H9 (cell line): ENCODE measurements around the gene DUOX1. TPM values are rescaled to one million over a fixed set of nuclear protein-coding genes. Genes with fewer than 3 reads are reported as not detected.

Experiments
- DNase-seq: peaks from one replicate; pipeline ENCODE4 v3.0.0-alpha.2; 2017
- H2AFZ ChIP-seq: one replicate; pipeline ENCODE4 v1.6.1; 2013; ENCODE audit warnings: mild to moderate bottlenecking, low read length, control low read depth, moderate library complexity
- H2AK5ac ChIP-seq: 2 replicates; pipeline ENCODE4 v1.6.1; 2013; ENCODE audit warnings: low read length, control low read depth, mixed read lengths; ENCODE audit not compliant: insufficient read length
- H2BK120ac ChIP-seq: one replicate; pipeline ENCODE4 v1.6.1; 2013; ENCODE audit warnings: low read depth, mild to moderate bottlenecking, low read length, control low read depth, inconsistent platforms; ENCODE audit not compliant: poor library complexity, severe bottlenecking
- H2BK12ac ChIP-seq: 2 replicates; pipeline ENCODE4 v1.6.1; 2013; ENCODE audit warnings: low read length, control low read depth, mixed read lengths, low read depth; ENCODE audit not compliant: insufficient read length
- H2BK15ac ChIP-seq: 2 replicates; pipeline ENCODE4 v1.6.1; 2013; ENCODE audit warnings: low read depth, low read length, control low read depth
- H2BK20ac ChIP-seq: one replicate; pipeline ENCODE4 v1.6.1; 2013; ENCODE audit warnings: low read depth, mild to moderate bottlenecking, low read length, control low read depth, inconsistent platforms; ENCODE audit not compliant: poor library complexity, severe bottlenecking
- H2BK5ac ChIP-seq: 2 replicates; pipeline ENCODE4 v1.6.1; 2013; ENCODE audit warnings: low read length, control low read depth, mixed read lengths; ENCODE audit not compliant: insufficient read length
- H3K14ac ChIP-seq: 2 replicates; pipeline ENCODE4 v1.6.1; 2013; ENCODE audit warnings: low read length, control low read depth; ENCODE audit not compliant: insufficient read depth
- H3K18ac ChIP-seq: 2 replicates; pipeline ENCODE4 v1.6.1; 2013; ENCODE audit warnings: low read depth, mild to moderate bottlenecking, mixed read lengths, low read length, control low read depth; ENCODE audit not compliant: insufficient read length
- H3K23ac ChIP-seq: 2 replicates; pipeline ENCODE4 v1.6.1; 2013; ENCODE audit warnings: low read length, control low read depth, mixed read lengths, low read depth; ENCODE audit not compliant: insufficient read length
- H3K23me2 ChIP-seq: 2 replicates; pipeline ENCODE4 v1.6.1; 2013; ENCODE audit warnings: low read depth, mild to moderate bottlenecking, mixed read lengths, low read length, control low read depth; ENCODE audit not compliant: insufficient read length, poor library complexity, severe bottlenecking
- H3K27ac ChIP-seq: 2 replicates; pipeline ENCODE4 v1.5.1; 2013; ENCODE audit warnings: low read length, control low read depth, mixed read lengths, low read depth; ENCODE audit not compliant: insufficient read length
- H3K27me3 ChIP-seq: 2 replicates; pipeline ENCODE4 v1.6.1; 2013; ENCODE audit warnings: low read length, control low read depth, inconsistent platforms; ENCODE audit not compliant: insufficient read depth
- H3K4ac ChIP-seq: 2 replicates; pipeline ENCODE4 v1.6.1; 2013; ENCODE audit warnings: low read depth, mild to moderate bottlenecking, control low read depth, inconsistent platforms, low read length, moderate library complexity
- H3K4me1 ChIP-seq: 2 replicates; pipeline ENCODE4 v1.6.1; 2013; ENCODE audit warnings: low read length, control low read depth, inconsistent platforms; ENCODE audit not compliant: insufficient read depth
- H3K4me2 ChIP-seq: 2 replicates; pipeline ENCODE4 v1.6.1; 2013; ENCODE audit warnings: low read length, control low read depth, mixed read lengths; ENCODE audit not compliant: insufficient read length, insufficient read depth
- H3K56ac ChIP-seq: 2 replicates; pipeline ENCODE4 v1.6.1; 2013; ENCODE audit warnings: low read depth, mild to moderate bottlenecking, mixed read lengths, low read length, control low read depth; ENCODE audit not compliant: insufficient read length
- H3K79me1 ChIP-seq: 2 replicates; pipeline ENCODE4 v1.6.1; 2013; ENCODE audit warnings: low read depth, mild to moderate bottlenecking, moderate library complexity, low read length, control low read depth, inconsistent platforms; ENCODE audit not compliant: insufficient read depth, poor library complexity, severe bottlenecking
- H3K79me2 ChIP-seq: 2 replicates; pipeline ENCODE4 v1.6.1; 2013; ENCODE audit warnings: low read length, control low read depth, inconsistent platforms; ENCODE audit not compliant: insufficient read depth
- H3K9ac ChIP-seq: 2 replicates; pipeline ENCODE4 v1.6.1; 2013; ENCODE audit warnings: low read length, control low read depth, mixed read lengths; ENCODE audit not compliant: insufficient read length; ENCODE audit errors: extremely low read depth
- H3K9me3 ChIP-seq: one replicate; pipeline ENCODE4 v1.6.1; 2013; ENCODE audit warnings: low read depth, low read length, inconsistent platforms; ENCODE audit not compliant: control insufficient read depth
- H3T11ph ChIP-seq: one replicate; pipeline ENCODE4 v1.6.1; 2013; ENCODE audit warnings: mild to moderate bottlenecking, low read length, control low read depth, inconsistent platforms
- H4K20me1 ChIP-seq: one replicate; pipeline ENCODE4 v1.6.1; 2013; ENCODE audit not compliant: control insufficient read depth, insufficient read length, insufficient read depth
- H4K5ac ChIP-seq: 2 replicates; pipeline ENCODE4 v1.6.1; 2013; ENCODE audit warnings: low read depth, mild to moderate bottlenecking, mixed read lengths, low read length, control low read depth; ENCODE audit not compliant: insufficient read length
- H4K8ac ChIP-seq: replicated peaks from 2 replicates; pipeline ENCODE4 v1.6.1; 2013; ENCODE audit warnings: low read length, control low read depth, mixed read lengths, low read depth; ENCODE audit not compliant: insufficient read length
- H4K91ac ChIP-seq: 2 replicates; pipeline ENCODE4 v1.6.1; 2013; ENCODE audit warnings: low read depth, mild to moderate bottlenecking, moderate library complexity, mixed read lengths, low read length, control low read depth; ENCODE audit not compliant: insufficient read length
- H3K27ac Mint-ChIP-seq, 3 experiments: 2 replicates in 2 of 3; 3 replicates in 1 of 3; pipeline ENCODE4 v1.8.0; 2020 to 2021; ENCODE audit warnings: mixed read lengths in 3 of 3, mild to moderate bottlenecking in 1 of 3, moderate library complexity in 1 of 3
- H3K27me3 Mint-ChIP-seq: 2 replicates; pipeline ENCODE4 v1.8.0; 2021; ENCODE audit warnings: low read depth, mild to moderate bottlenecking, moderate library complexity, mixed read lengths
- H3K36me3 Mint-ChIP-seq, 3 experiments: 2 replicates in 2 of 3; 3 replicates in 1 of 3; pipeline ENCODE4 v1.8.0; 2020 to 2021; ENCODE audit warnings: low read depth in 3 of 3, mixed read lengths in 3 of 3; ENCODE audit not compliant: insufficient read depth in 1 of 3
- H3K4me1 Mint-ChIP-seq, 2 experiments: 2 replicates each; pipeline ENCODE4 v1.8.0; 2020; ENCODE audit warnings: mixed read lengths in 2 of 2
- H3K4me3 Mint-ChIP-seq, 2 experiments: 2 replicates in 1 of 2; 3 replicates in 1 of 2; pipeline ENCODE4 v1.8.0; 2020 to 2021; ENCODE audit warnings: mild to moderate bottlenecking in 2 of 2, mixed read lengths in 2 of 2, moderate library complexity in 1 of 2
- H3K9me3 Mint-ChIP-seq, 2 experiments: 2 replicates in 1 of 2; 3 replicates in 1 of 2; pipeline ENCODE4 v1.8.0; 2020; ENCODE audit warnings: mild to moderate bottlenecking in 2 of 2, mixed read lengths in 2 of 2, moderate library complexity in 1 of 2
- CTCF ChIP-seq: fragments of 200-600 bp; sonication (generic); conservative IDR thresholded peaks from 3 replicates; pipeline ENCODE4 v1.8.0; 2021; ENCODE audit warnings: antibody characterized with exemption, mild to moderate bottlenecking
- WGBS: extraction: QIAGEN DNeasy Blood & Tissue Kit; methylation state at CpG from one replicate; pipeline ENCODE4 v1.1.7; 2013; ENCODE audit warnings: missing lambda C conversion rate, low lambda C conversion rate, mixed read lengths; ENCODE audit not compliant: insufficient read length; ENCODE audit errors: extremely low coverage; 5-methylcytosine and 5-hydroxymethylcytosine counted together
- total RNA-seq: library from RNA; stranded (reverse); gene quantifications from 2 replicates; pipeline ENCODE4 v1.2.1, GENCODE V29; 2021

The DUOX1 gene
- total RNA-seq, 1 experiment from 2014 or later = 2.6 TPM

- H3K4ac ChIP-seq = no peak overlapping the region
- no peak overlapping the region for H4K91ac ChIP-seq
- no peak overlapping the region for H3K23ac ChIP-seq
- H3K9me3 ChIP-seq = no peaks in the 10 kb centered on the region
- H4K20me1 ChIP-seq = no peaks in the 10 kb centered on the region
- no peaks in the 10 kb centered on the region for H3K23me2 ChIP-seq
- H3K4me3 Mint-ChIP-seq = no peak overlapping the region
- H2AFZ ChIP-seq = no peak overlapping the region
- no peaks in the 10 kb centered on the region for H3K79me2 ChIP-seq
- peaks cover 5 to 7% of the 10 kb centered on the region in 2 experiments; a peak in 3 of 4 replicates for H3K4me1 Mint-ChIP-seq
- WGBS = no CpG with 5 or more reads among the region's 12 CpGs
- no peaks in the 10 kb centered on the region for H3K79me1 ChIP-seq
- no peaks in the 10 kb centered on the region for H3K36me3 Mint-ChIP-seq
- no peak overlapping the region for H2BK12ac ChIP-seq
- H4K8ac ChIP-seq = no peak overlapping the region
- no peak for TF ChIP-seq CTCF
- no peak overlapping the region; the same call in 1 of the 2 replicates for H3K14ac ChIP-seq
- no peak for DNase-seq
- no peak overlapping the region for H2BK20ac ChIP-seq
- no peak overlapping the region for H4K5ac ChIP-seq
- no peak overlapping the region for H3K18ac ChIP-seq
- no peaks in the 10 kb centered on the region for H3K4me1 ChIP-seq
- H3K27me3 Mint-ChIP-seq = peaks cover 29% of the 10 kb centered on the region
- H3K56ac ChIP-seq = no peak overlapping the region
- no peak overlapping the region for H3K27ac ChIP-seq
- no peak overlapping the region for H2BK120ac ChIP-seq
- no peak overlapping the region for H2BK5ac ChIP-seq
- no peaks in the 10 kb centered on the region for H3K27me3 ChIP-seq
- no peak overlapping the region for H3K9ac ChIP-seq
- H3K4me2 ChIP-seq = no peak overlapping the region
- H3K9me3 Mint-ChIP-seq = no peaks in the 10 kb centered on the region
- H2AK5ac ChIP-seq = no peak overlapping the region
- H3T11ph ChIP-seq = no peak overlapping the region
- no peak overlapping the region; a peak in 1 of 7 replicates for H3K27ac Mint-ChIP-seq
- H2BK15ac ChIP-seq = no peak overlapping the region
Measured at GRCh38 chr15:45148076-45149059, 18.6 kb downstream of the DUOX1 start.
